ENCODE data around the gene ADRA2C.

ADRA2C gene

DNA sequence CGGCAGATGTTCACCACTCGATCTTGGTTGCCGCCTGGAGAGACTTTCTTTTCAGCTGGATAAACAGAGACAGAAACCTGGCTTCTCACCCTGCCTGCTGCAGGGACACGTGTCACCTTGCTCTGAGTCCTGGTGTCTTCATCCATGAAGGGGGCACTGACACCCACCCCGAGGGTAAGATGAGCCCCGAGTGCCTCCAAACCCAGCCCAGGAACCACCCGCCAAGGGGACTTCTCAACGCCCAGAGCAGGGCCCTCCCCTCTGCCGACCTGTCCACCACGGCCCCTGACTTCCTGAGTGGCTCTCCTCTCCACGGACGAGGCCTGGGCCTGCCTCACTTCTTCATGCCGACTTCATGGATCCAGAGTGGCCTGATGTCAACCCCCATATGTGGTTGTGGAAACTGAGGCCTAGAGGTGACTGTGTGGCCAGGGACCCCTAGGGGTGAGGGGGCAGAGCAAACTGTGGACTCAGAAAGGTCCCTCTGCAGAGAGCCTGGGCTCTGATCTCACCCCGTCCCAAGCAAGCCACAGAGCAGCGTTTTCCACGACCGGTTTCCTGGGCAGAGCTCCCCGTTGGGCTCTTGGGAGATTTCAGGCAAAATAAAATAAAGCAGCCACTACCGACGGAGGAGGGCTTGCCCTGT is 5.1 kb downstream of the ADRA2C start:
- Histone ChIP-seq H3K9me3 (no peaks in the 10 kb centered on the region), H3K4me3 (ENCODE audit: low read depth, low read length) (no peak overlapping the region), H3K4me1 (peaks cover 42% of the 10 kb centered on the region), H3K36me3 (no peaks in the 10 kb centered on the region), H3K27me3 (no peaks in the 10 kb centered on the region)
- TF ChIP-seq, protein P1, sequence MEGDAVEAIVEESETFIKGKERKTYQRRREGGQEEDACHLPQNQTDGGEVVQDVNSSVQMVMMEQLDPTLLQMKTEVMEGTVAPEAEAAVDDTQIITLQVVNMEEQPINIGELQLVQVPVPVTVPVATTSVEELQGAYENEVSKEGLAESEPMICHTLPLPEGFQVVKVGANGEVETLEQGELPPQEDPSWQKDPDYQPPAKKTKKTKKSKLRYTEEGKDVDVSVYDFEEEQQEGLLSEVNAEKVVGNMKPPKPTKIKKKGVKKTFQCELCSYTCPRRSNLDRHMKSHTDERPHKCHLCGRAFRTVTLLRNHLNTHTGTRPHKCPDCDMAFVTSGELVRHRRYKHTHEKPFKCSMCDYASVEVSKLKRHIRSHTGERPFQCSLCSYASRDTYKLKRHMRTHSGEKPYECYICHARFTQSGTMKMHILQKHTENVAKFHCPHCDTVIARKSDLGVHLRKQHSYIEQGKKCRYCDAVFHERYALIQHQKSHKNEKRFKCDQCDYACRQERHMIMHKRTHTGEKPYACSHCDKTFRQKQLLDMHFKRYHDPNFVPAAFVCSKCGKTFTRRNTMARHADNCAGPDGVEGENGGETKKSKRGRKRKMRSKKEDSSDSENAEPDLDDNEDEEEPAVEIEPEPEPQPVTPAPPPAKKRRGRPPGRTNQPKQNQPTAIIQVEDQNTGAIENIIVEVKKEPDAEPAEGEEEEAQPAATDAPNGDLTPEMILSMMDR (IDR thresholded peaks at IDR 0.05; ENCODE audit: low read depth, low read length): no peak
- no peak for DNase-seq

DNA sequence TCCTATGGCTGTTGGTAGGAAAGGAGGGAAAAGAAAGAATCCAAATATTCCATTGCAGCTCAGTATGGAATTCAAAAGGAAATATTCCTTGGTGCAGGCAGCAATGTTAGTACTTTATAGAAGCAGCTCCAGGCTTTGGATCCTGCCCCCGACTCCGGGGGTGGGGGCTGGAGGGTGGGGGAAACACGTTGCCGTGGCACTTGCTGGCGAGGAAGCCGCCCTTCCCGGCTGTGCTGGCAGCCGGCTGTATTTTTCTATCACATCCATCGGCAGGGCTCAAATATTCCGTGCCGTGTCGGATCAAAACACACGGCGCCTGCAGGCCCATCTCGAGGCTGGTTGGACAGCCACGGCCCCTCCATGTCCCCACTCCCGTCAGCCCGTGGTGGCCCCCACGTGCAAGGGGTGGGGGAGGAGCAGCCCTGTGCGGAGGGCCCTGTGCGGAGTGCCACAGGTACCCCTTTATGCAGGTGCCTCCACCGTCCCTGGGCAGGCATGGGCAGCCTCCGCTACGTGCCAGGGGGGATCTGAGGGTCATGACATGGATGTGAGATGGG is 5.8 kb downstream of the ADRA2C start:
- Histone ChIP-seq H3K4me3 (ENCODE audit: low read depth, low read length) (no peak overlapping the region), H3K27me3 (no peaks in the 10 kb centered on the region), H3K4me1 (peaks cover 42% of the 10 kb centered on the region)

DNA sequence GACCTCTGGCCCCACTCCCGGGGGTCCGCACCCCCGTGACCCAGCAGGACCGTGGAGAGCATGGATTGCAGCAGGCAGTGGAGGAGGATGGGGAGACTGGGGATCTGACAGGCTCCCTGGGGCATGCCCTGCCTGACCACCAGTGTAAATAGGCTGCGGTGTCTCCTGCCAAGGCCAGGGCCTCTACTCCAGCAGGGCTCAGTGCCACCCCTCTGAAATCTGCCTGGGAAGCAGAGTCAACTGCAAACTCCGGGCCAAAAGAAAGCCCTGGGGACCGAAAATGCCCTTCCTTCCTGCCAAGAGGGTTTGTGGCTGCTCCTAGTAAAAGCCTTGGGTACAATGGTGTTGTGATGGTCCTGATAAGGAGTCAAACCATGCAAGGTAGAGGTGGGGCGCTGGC is 6.4 kb downstream of the ADRA2C start:
- H3K27me3 ChIP-seq: no peaks in the 10 kb centered on the region
- H3K4me1 ChIP-seq: peaks cover 42% of the 10 kb centered on the region
- no peak overlapping the region for H3K4me3 ChIP-seq (ENCODE audit: low read depth, low read length)
- no peak for DNase-seq
- H3K36me3 ChIP-seq: no peaks in the 10 kb centered on the region
- TF ChIP-seq, protein P1 (IDR thresholded peaks at IDR 0.05; ENCODE audit: low read depth, low read length): no peak
- no peaks in the 10 kb centered on the region for H3K9me3 ChIP-seq

More for the DNA sequence above, 5.8 kb downstream of the ADRA2C start:
- no peaks in the 10 kb centered on the region for H3K36me3 ChIP-seq
- DNase-seq: no peak
- TF ChIP-seq, protein P1 (IDR thresholded peaks at IDR 0.05; ENCODE audit: low read depth, low read length): no peak
- H3K9me3 ChIP-seq: no peaks in the 10 kb centered on the region

DNA sequence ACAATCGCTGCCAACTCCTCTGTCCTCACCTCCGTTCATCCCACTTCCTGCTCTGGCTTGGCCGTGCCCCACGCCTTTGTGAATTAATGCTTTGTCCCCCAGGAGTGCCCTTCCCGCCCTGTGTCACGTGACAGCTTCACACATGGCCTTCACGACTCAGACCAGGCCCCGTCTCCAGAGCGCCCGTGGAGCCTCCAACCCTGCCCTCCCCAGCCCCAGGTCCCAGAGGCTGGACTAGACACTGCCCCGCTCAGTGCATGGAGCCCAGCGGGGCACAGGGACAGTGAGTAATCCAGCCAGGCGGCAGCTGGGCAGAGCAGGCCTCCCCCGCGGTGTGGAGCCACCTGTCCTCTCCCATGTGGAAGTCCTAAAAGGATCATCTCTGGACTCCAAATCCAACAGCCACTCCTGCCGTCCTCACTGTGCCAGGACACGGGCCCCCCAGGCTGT is 7.4 kb downstream of the ADRA2C start:
- DNase-seq: peak; percentile 25
- H3K4me1 ChIP-seq: peaks cover 37% of the 10 kb centered on the region
- no peaks in the 10 kb centered on the region for H3K9me3 ChIP-seq
- no peaks in the 10 kb centered on the region for H3K27me3 ChIP-seq
- TF ChIP-seq, protein P1 (IDR thresholded peaks at IDR 0.05; ENCODE audit: low read depth, low read length): no peak
- no peak overlapping the region for H3K4me3 ChIP-seq (ENCODE audit: low read depth, low read length)
- H3K36me3 ChIP-seq: no peaks in the 10 kb centered on the region

DNA sequence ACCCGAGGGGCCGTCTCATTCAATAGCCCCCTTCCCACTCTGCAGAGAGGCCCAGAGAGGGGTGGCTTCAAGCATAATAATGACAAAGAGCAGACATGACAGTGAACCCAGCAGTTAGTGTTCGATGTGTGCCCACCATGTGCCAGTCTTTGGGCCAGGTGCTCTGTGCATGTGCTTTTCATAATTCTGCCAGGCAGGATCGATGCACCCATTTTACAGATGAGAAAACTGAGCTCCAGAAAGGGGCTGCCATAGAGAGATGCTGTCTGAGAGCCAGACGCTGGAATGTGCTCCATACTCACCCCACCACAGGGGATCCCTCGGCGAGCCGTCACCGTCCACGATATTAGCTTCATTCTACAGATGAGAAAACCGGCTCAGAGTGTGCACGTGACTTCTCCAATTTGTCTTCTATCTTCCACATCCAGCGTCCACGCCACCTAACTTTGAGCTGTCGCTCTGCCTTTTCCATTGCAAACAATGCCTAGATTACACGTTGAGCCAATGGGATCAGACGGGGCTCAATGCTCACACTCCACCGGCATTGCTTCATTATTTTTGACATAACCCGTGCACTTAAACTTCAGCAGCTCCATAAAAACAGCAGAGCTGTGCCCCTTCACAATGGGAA is 8.2 kb downstream of the ADRA2C start:
- H3K4me1 ChIP-seq: peaks cover 31% of the 10 kb centered on the region
- H3K4me3 ChIP-seq (ENCODE audit: low read depth, low read length): no peak overlapping the region
- H3K36me3 ChIP-seq: no peaks in the 10 kb centered on the region
- TF ChIP-seq, protein P1 (IDR thresholded peaks at IDR 0.05; ENCODE audit: low read depth, low read length): no peak
- H3K9me3 ChIP-seq: no peaks in the 10 kb centered on the region
- no peak for DNase-seq
- no peaks in the 10 kb centered on the region for H3K27me3 ChIP-seq

DNA sequence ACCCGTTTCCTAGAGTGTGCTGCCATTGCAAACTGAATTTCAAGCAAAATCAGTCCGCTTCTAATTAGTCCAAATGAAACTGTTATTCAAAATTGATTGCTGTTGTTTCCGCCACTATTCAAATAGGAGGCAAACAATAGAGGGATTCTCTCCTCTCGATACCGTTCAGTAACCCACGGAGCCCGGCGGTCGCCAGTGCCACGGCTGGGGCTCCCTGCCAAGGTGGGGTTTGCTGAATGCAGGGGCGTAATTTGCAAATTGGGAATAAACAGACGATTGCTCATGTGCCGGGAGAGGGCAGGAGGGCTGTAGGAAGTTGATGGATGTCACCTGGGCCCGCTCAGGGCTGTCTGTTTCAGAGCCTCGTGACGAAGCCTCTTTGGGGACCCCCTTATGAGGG is 8.8 kb downstream of the ADRA2C start:
- Histone ChIP-seq H3K4me1 (peaks cover 28% of the 10 kb centered on the region), H3K36me3 (no peaks in the 10 kb centered on the region), H3K27me3 (no peaks in the 10 kb centered on the region), H3K4me3 (ENCODE audit: low read depth, low read length) (no peak overlapping the region), H3K9me3 (no peaks in the 10 kb centered on the region)
- TF ChIP-seq, protein P1 (IDR thresholded peaks at IDR 0.05; ENCODE audit: low read depth, low read length): no peak
- no peak for DNase-seq
